H9 (cell line): ENCODE data around the gene DNAH5. TPM values are rescaled to one million over a fixed set of nuclear protein-coding genes. Genes with fewer than 3 reads are reported as not detected.

ENCODE experiments used
- DNase-seq: peaks from one replicate; pipeline ENCODE4 v3.0.0-alpha.2; 2017
- H2AFZ ChIP-seq: one replicate; pipeline ENCODE4 v1.6.1; 2013; ENCODE audit warnings: mild to moderate bottlenecking, low read length, control low read depth, moderate library complexity
- H2AK5ac ChIP-seq: 2 replicates; pipeline ENCODE4 v1.6.1; 2013; ENCODE audit warnings: low read length, control low read depth, mixed read lengths; ENCODE audit not compliant: insufficient read length
- H2BK120ac ChIP-seq: one replicate; pipeline ENCODE4 v1.6.1; 2013; ENCODE audit warnings: low read depth, mild to moderate bottlenecking, low read length, control low read depth, inconsistent platforms; ENCODE audit not compliant: poor library complexity, severe bottlenecking
- H2BK12ac ChIP-seq: 2 replicates; pipeline ENCODE4 v1.6.1; 2013; ENCODE audit warnings: low read length, control low read depth, mixed read lengths, low read depth; ENCODE audit not compliant: insufficient read length
- H2BK15ac ChIP-seq: 2 replicates; pipeline ENCODE4 v1.6.1; 2013; ENCODE audit warnings: low read depth, low read length, control low read depth
- H2BK20ac ChIP-seq: one replicate; pipeline ENCODE4 v1.6.1; 2013; ENCODE audit warnings: low read depth, mild to moderate bottlenecking, low read length, control low read depth, inconsistent platforms; ENCODE audit not compliant: poor library complexity, severe bottlenecking
- H2BK5ac ChIP-seq: 2 replicates; pipeline ENCODE4 v1.6.1; 2013; ENCODE audit warnings: low read length, control low read depth, mixed read lengths; ENCODE audit not compliant: insufficient read length
- H3K14ac ChIP-seq: 2 replicates; pipeline ENCODE4 v1.6.1; 2013; ENCODE audit warnings: low read length, control low read depth; ENCODE audit not compliant: insufficient read depth
- H3K18ac ChIP-seq: 2 replicates; pipeline ENCODE4 v1.6.1; 2013; ENCODE audit warnings: low read depth, mild to moderate bottlenecking, mixed read lengths, low read length, control low read depth; ENCODE audit not compliant: insufficient read length
- H3K23ac ChIP-seq: 2 replicates; pipeline ENCODE4 v1.6.1; 2013; ENCODE audit warnings: low read length, control low read depth, mixed read lengths, low read depth; ENCODE audit not compliant: insufficient read length
- H3K23me2 ChIP-seq: 2 replicates; pipeline ENCODE4 v1.6.1; 2013; ENCODE audit warnings: low read depth, mild to moderate bottlenecking, mixed read lengths, low read length, control low read depth; ENCODE audit not compliant: insufficient read length, poor library complexity, severe bottlenecking
- H3K27ac ChIP-seq: 2 replicates; pipeline ENCODE4 v1.5.1; 2013; ENCODE audit warnings: low read length, control low read depth, mixed read lengths, low read depth; ENCODE audit not compliant: insufficient read length
- H3K27me3 ChIP-seq: 2 replicates; pipeline ENCODE4 v1.6.1; 2013; ENCODE audit warnings: low read length, control low read depth, inconsistent platforms; ENCODE audit not compliant: insufficient read depth
- H3K4ac ChIP-seq: 2 replicates; pipeline ENCODE4 v1.6.1; 2013; ENCODE audit warnings: low read depth, mild to moderate bottlenecking, control low read depth, inconsistent platforms, low read length, moderate library complexity
- H3K4me1 ChIP-seq: 2 replicates; pipeline ENCODE4 v1.6.1; 2013; ENCODE audit warnings: low read length, control low read depth, inconsistent platforms; ENCODE audit not compliant: insufficient read depth
- H3K4me2 ChIP-seq: 2 replicates; pipeline ENCODE4 v1.6.1; 2013; ENCODE audit warnings: low read length, control low read depth, mixed read lengths; ENCODE audit not compliant: insufficient read length, insufficient read depth
- H3K56ac ChIP-seq: 2 replicates; pipeline ENCODE4 v1.6.1; 2013; ENCODE audit warnings: low read depth, mild to moderate bottlenecking, mixed read lengths, low read length, control low read depth; ENCODE audit not compliant: insufficient read length
- H3K79me1 ChIP-seq: 2 replicates; pipeline ENCODE4 v1.6.1; 2013; ENCODE audit warnings: low read depth, mild to moderate bottlenecking, moderate library complexity, low read length, control low read depth, inconsistent platforms; ENCODE audit not compliant: insufficient read depth, poor library complexity, severe bottlenecking
- H3K79me2 ChIP-seq: 2 replicates; pipeline ENCODE4 v1.6.1; 2013; ENCODE audit warnings: low read length, control low read depth, inconsistent platforms; ENCODE audit not compliant: insufficient read depth
- H3K9ac ChIP-seq: 2 replicates; pipeline ENCODE4 v1.6.1; 2013; ENCODE audit warnings: low read length, control low read depth, mixed read lengths; ENCODE audit not compliant: insufficient read length; ENCODE audit errors: extremely low read depth
- H3K9me3 ChIP-seq: one replicate; pipeline ENCODE4 v1.6.1; 2013; ENCODE audit warnings: low read depth, low read length, inconsistent platforms; ENCODE audit not compliant: control insufficient read depth
- H3T11ph ChIP-seq: one replicate; pipeline ENCODE4 v1.6.1; 2013; ENCODE audit warnings: mild to moderate bottlenecking, low read length, control low read depth, inconsistent platforms
- H4K20me1 ChIP-seq: one replicate; pipeline ENCODE4 v1.6.1; 2013; ENCODE audit not compliant: control insufficient read depth, insufficient read length, insufficient read depth
- H4K5ac ChIP-seq: 2 replicates; pipeline ENCODE4 v1.6.1; 2013; ENCODE audit warnings: low read depth, mild to moderate bottlenecking, mixed read lengths, low read length, control low read depth; ENCODE audit not compliant: insufficient read length
- H4K8ac ChIP-seq: replicated peaks from 2 replicates; pipeline ENCODE4 v1.6.1; 2013; ENCODE audit warnings: low read length, control low read depth, mixed read lengths, low read depth; ENCODE audit not compliant: insufficient read length
- H4K91ac ChIP-seq: 2 replicates; pipeline ENCODE4 v1.6.1; 2013; ENCODE audit warnings: low read depth, mild to moderate bottlenecking, moderate library complexity, mixed read lengths, low read length, control low read depth; ENCODE audit not compliant: insufficient read length
- H3K27ac Mint-ChIP-seq, 3 experiments: 2 replicates in 2 of 3; 3 replicates in 1 of 3; pipeline ENCODE4 v1.8.0; 2020 to 2021; ENCODE audit warnings: mixed read lengths in 3 of 3, mild to moderate bottlenecking in 1 of 3, moderate library complexity in 1 of 3
- H3K27me3 Mint-ChIP-seq: 2 replicates; pipeline ENCODE4 v1.8.0; 2021; ENCODE audit warnings: low read depth, mild to moderate bottlenecking, moderate library complexity, mixed read lengths
- H3K36me3 Mint-ChIP-seq, 3 experiments: 2 replicates in 2 of 3; 3 replicates in 1 of 3; pipeline ENCODE4 v1.8.0; 2020 to 2021; ENCODE audit warnings: low read depth in 3 of 3, mixed read lengths in 3 of 3; ENCODE audit not compliant: insufficient read depth in 1 of 3
- H3K4me1 Mint-ChIP-seq, 2 experiments: 2 replicates each; pipeline ENCODE4 v1.8.0; 2020; ENCODE audit warnings: mixed read lengths in 2 of 2
- H3K4me3 Mint-ChIP-seq, 2 experiments: 2 replicates in 1 of 2; 3 replicates in 1 of 2; pipeline ENCODE4 v1.8.0; 2020 to 2021; ENCODE audit warnings: mild to moderate bottlenecking in 2 of 2, mixed read lengths in 2 of 2, moderate library complexity in 1 of 2
- H3K9me3 Mint-ChIP-seq, 2 experiments: 2 replicates in 1 of 2; 3 replicates in 1 of 2; pipeline ENCODE4 v1.8.0; 2020; ENCODE audit warnings: mild to moderate bottlenecking in 2 of 2, mixed read lengths in 2 of 2, moderate library complexity in 1 of 2
- WGBS: extraction: QIAGEN DNeasy Blood & Tissue Kit; methylation state at CpG from one replicate; pipeline ENCODE4 v1.1.7; 2013; ENCODE audit warnings: missing lambda C conversion rate, low lambda C conversion rate, mixed read lengths; ENCODE audit not compliant: insufficient read length; ENCODE audit errors: extremely low coverage; 5-methylcytosine and 5-hydroxymethylcytosine counted together
- total RNA-seq: library from RNA; stranded (reverse); gene quantifications from 2 replicates; pipeline ENCODE4 v1.2.1, GENCODE V29; 2021
- TF ChIP-seq, protein P1 (sequence below): fragments of 200-600 bp; sonication (generic); conservative IDR thresholded peaks from 3 replicates; pipeline ENCODE4 v1.8.0; 2021; ENCODE audit warnings: antibody characterized with exemption, mild to moderate bottlenecking

The DNAH5 gene
- total RNA-seq, 1 experiment from 2014 or later, result 0.50 TPM

- Histone ChIP-seq H3K9me3 (no peaks in the 10 kb centered on the region), H2BK12ac (no peak overlapping the region), H2BK5ac (no peak overlapping the region), H4K5ac (no peak overlapping the region), H2BK20ac (no peak overlapping the region), H4K20me1 (no peaks in the 10 kb centered on the region), H2AK5ac (no peak overlapping the region), H3K23ac (no peak overlapping the region), H4K8ac (no peak overlapping the region), H3K18ac (no peak overlapping the region), H3K4me2 (no peak overlapping the region), H3K9ac (no peak overlapping the region), H3K56ac (no peak overlapping the region), H2BK15ac (no peak overlapping the region), H3K27ac (no peak overlapping the region), H3K4me1 (no peaks in the 10 kb centered on the region), H4K91ac (no peak overlapping the region), H3K79me1 (no peaks in the 10 kb centered on the region), H2AFZ (no peak overlapping the region), H3K23me2 (no peaks in the 10 kb centered on the region), H3K27me3 (no peaks in the 10 kb centered on the region), H2BK120ac (no peak overlapping the region), H3K4ac (no peak overlapping the region), H3K14ac (no peak overlapping the region), H3T11ph (no peak overlapping the region), H3K79me2 (no peaks in the 10 kb centered on the region)
- no peak for DNase-seq
- TF ChIP-seq, protein P1, sequence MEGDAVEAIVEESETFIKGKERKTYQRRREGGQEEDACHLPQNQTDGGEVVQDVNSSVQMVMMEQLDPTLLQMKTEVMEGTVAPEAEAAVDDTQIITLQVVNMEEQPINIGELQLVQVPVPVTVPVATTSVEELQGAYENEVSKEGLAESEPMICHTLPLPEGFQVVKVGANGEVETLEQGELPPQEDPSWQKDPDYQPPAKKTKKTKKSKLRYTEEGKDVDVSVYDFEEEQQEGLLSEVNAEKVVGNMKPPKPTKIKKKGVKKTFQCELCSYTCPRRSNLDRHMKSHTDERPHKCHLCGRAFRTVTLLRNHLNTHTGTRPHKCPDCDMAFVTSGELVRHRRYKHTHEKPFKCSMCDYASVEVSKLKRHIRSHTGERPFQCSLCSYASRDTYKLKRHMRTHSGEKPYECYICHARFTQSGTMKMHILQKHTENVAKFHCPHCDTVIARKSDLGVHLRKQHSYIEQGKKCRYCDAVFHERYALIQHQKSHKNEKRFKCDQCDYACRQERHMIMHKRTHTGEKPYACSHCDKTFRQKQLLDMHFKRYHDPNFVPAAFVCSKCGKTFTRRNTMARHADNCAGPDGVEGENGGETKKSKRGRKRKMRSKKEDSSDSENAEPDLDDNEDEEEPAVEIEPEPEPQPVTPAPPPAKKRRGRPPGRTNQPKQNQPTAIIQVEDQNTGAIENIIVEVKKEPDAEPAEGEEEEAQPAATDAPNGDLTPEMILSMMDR, result no peak
- Mint-ChIP-seq H3K27me3 (no peaks in the 10 kb centered on the region), H3K36me3 (peaks cover 0 to 15% (median 5%) of the 10 kb centered on the region in 3 experiments; a peak in 3 of 7 replicates), H3K27ac (no peak overlapping the region), H3K9me3 (peaks cover 7 to 8% of the 10 kb centered on the region in 2 experiments), H3K4me3 (no peak overlapping the region), H3K4me1 (peaks cover 0 to 16% of the 10 kb centered on the region in 2 experiments; a peak in 2 of 4 replicates)
- no CpG with 5 or more reads among the region's 2 CpGs for WGBS
These were observed 290.8 kb downstream of the DNAH5 start for GRCh38 chr5:13653709-13654108.
